ENCODE measurements around the gene ZNF629. TPM values are rescaled to one million over a fixed set of nuclear protein-coding genes. Genes with fewer than 3 reads are reported as not detected.

The ZNF629 gene
- 9.2 TPM for polyA plus RNA-seq (2012; ENCODE audit: insufficient read length, low read depth)

DNA sequence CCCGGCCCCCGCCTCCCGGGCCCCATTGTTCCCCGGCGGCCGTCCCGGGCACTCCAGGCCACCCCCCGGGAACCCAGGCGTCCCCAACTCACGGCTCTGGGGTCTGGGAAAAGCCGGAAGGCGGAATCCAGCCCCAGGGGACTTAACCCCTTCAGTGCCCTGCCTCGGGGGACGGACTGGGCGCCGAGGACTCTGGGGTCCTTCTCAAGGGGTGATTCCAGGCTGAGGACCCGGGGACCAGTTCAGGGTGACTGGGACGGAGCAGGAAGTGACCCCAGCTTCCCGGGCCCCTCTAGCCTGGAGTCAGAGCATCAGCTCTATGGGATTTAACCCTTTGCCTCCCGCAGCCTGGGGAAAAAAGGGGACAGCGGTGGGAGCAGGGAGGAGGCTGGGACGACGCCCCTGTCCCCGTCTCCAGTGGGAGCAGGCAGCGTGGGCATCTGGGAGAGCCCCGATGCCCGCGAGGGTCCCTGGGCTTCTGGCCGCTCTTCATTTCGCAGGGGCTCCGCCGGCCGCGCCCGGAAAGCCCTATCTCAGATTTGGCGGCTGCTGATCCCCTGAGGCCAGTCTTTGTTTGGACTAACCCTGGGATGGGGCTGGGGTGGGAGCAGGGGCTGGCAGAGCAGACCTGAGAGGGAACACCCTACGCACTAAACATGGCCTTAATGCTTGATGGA lies at the start of gene ZNF629:
ZNF629 (minus strand) TSS at position 270 of the 677 bp plus-strand sequence. CDS start 2,723 bp downstream, outside the sequence.
- peak; percentile 77; the same call in 1 of the 2 replicates for TF ChIP-seq TAF1 (IDR thresholded peaks at IDR 0.05; ENCODE audit: borderline replicate concordance, insufficient read depth, low read length)
- TF ChIP-seq SIN3A (IDR thresholded peaks at IDR 0.05; ENCODE audit: borderline replicate concordance, insufficient read depth, low read length), result peak; percentile 63; the same call in 1 of the 2 replicates
- TF ChIP-seq, protein P1, sequence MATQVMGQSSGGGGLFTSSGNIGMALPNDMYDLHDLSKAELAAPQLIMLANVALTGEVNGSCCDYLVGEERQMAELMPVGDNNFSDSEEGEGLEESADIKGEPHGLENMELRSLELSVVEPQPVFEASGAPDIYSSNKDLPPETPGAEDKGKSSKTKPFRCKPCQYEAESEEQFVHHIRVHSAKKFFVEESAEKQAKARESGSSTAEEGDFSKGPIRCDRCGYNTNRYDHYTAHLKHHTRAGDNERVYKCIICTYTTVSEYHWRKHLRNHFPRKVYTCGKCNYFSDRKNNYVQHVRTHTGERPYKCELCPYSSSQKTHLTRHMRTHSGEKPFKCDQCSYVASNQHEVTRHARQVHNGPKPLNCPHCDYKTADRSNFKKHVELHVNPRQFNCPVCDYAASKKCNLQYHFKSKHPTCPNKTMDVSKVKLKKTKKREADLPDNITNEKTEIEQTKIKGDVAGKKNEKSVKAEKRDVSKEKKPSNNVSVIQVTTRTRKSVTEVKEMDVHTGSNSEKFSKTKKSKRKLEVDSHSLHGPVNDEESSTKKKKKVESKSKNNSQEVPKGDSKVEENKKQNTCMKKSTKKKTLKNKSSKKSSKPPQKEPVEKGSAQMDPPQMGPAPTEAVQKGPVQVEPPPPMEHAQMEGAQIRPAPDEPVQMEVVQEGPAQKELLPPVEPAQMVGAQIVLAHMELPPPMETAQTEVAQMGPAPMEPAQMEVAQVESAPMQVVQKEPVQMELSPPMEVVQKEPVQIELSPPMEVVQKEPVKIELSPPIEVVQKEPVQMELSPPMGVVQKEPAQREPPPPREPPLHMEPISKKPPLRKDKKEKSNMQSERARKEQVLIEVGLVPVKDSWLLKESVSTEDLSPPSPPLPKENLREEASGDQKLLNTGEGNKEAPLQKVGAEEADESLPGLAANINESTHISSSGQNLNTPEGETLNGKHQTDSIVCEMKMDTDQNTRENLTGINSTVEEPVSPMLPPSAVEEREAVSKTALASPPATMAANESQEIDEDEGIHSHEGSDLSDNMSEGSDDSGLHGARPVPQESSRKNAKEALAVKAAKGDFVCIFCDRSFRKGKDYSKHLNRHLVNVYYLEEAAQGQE (IDR thresholded peaks at IDR 0.05; ENCODE audit: insufficient read depth in 1 of 2, low read depth in 2 of 2, low read length in 2 of 2), result no peak
- no peak for TF ChIP-seq FOXP2 (optimal IDR thresholded peaks at IDR 0.05; ENCODE audit: borderline replicate concordance, extremely low read depth, extremely low read length, insufficient read depth)

DNA sequence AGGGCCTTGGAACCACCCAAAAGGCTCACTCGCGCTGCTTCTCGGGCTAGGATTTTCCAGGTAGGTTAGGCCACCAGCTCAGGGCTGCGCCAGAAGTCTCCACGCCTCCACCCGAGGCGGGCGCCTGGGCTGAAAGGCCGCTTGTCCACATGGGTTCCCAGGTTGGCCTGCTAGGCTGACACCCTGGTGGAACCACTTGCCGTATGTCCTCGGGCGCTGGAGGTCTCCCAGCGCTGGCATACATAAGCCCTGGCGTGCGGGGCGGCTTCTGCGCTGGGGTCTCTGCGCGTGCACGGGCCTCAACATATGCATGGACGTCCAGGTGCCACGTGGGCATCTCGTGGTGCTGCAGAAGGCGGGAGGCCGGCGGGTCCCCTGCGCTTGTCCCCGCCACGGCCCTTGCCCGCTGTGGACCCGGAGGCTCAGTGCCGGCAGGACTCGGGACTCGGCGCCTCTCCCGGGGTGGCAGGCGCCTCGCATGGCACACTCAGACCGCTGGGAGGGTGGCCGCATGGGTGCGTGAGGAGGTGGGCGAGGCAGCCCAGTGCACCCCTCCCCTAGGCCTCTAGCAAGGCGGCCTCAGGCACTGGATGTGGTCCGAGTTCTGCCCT lies 47.2 kb upstream of the ZNF629 start:
- TF ChIP-seq SIN3A (IDR thresholded peaks at IDR 0.05; ENCODE audit: borderline replicate concordance, insufficient read depth, low read length), result no peak
- TF ChIP-seq FOXP2 (optimal IDR thresholded peaks at IDR 0.05; ENCODE audit: borderline replicate concordance, extremely low read depth, extremely low read length, insufficient read depth), result no peak
- TF ChIP-seq, protein P1 (IDR thresholded peaks at IDR 0.05; ENCODE audit: insufficient read depth in 1 of 2, low read depth in 2 of 2, low read length in 2 of 2), result no peak
- TF ChIP-seq TAF1 (IDR thresholded peaks at IDR 0.05; ENCODE audit: borderline replicate concordance, insufficient read depth, low read length), result no peak
- TF ChIP-seq POLR2AphosphoS5 (IDR thresholded peaks at IDR 0.05; ENCODE audit: low read depth, low read length), result no peak

DNA sequence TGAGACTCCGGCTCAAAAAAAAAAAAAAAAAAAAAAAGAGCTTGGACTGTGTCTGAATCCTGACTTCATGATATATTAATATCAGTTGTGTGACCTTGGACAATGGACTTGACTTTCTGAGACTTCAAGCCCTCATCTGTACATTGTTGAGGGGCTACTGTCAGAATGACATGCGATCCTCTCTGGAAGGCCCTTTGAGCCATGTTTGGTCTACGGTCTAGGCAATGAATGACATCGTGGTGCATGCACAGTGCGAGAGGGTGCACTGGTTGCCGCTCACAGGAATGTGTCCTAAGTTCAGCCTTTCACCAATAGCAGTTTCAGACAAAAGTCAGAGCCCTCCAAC lies 43.0 kb upstream of the ZNF629 start:
- no peak for TF ChIP-seq SIN3A (IDR thresholded peaks at IDR 0.05; ENCODE audit: borderline replicate concordance, insufficient read depth, low read length)
- no peak for TF ChIP-seq FOXP2 (optimal IDR thresholded peaks at IDR 0.05; ENCODE audit: borderline replicate concordance, extremely low read depth, extremely low read length, insufficient read depth)
- no peak for TF ChIP-seq POLR2AphosphoS5 (IDR thresholded peaks at IDR 0.05; ENCODE audit: low read depth, low read length)
- TF ChIP-seq, protein P1 (IDR thresholded peaks at IDR 0.05; ENCODE audit: insufficient read depth in 1 of 2, low read depth in 2 of 2, low read length in 2 of 2), result no peak
- no peak for TF ChIP-seq TAF1 (IDR thresholded peaks at IDR 0.05; ENCODE audit: borderline replicate concordance, insufficient read depth, low read length)

DNA sequence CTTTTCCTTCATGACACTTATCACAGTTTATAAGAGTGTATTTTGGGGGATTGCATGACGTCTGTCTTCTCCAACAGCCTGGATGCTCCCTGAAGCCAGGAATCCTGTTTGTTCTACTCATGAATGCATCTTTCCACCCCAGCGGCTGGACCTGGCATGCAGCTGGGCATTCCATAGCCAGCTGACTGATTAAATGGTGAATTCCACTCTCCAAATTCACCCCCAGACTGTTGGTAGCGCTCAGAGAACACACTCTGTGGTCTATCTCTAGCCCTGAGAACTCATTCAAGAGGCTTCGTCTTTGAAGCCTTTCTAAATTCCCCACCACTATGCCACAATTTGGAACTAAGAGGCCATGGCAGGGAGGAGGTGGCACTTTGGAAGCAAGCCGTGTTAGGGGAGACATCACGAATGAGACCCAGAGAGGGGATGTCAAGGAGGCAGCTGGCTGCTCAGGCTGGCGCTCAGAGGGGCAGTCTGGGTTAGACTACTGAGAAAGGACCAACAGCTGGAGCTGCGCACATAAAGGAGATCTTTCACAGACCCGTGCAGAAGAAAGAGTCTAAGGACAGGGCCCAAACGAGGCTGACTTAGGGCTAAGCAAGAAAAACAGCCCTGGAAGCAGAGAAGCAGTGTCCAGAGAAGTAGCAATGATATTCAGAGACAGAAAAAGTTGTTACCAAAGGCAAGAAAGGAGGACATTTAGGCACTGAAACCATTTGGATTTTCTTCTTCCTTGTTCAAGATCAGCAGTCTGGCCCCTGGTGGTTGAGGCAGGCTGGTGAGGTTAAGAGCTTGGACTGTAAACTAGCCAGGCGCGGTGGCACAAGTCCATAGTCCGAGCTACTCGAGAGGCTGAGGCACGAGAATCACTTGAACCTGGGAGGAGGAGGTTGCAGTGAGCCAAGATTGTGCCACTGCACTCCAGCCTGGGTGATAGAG lies 42.4 kb upstream of the ZNF629 start:
- TF ChIP-seq SIN3A (IDR thresholded peaks at IDR 0.05; ENCODE audit: borderline replicate concordance, insufficient read depth, low read length) (no peak), TAF1 (IDR thresholded peaks at IDR 0.05; ENCODE audit: borderline replicate concordance, insufficient read depth, low read length) (no peak)
- TF ChIP-seq, protein P1 (IDR thresholded peaks at IDR 0.05; ENCODE audit: insufficient read depth in 1 of 2, low read depth in 2 of 2, low read length in 2 of 2), result no peak

Measured in PFSK-1 (cell line).